H54 (cell line): ENCODE measurements around the gene TDP1.

ENCODE experiments used
- DNase-seq: peaks from one replicate; pipeline ENCODE4 v3.0.0; 2011; ENCODE audit warnings: low spot score, mixed read lengths; ENCODE audit not compliant: insufficient read length
- FAIRE-seq: peaks from 3 replicates; lab custom pipeline; 2011; peaks lifted over from hg19 to GRCh38; lab: Jason Lieb, UNC
- POLR2A ChIP-seq: IDR thresholded peaks from 2 replicates; pipeline ENCODE4 v1.6.1; 2011; ENCODE audit warnings: low read depth, mild to moderate bottlenecking, low read length

TDP1 gene

GRCh38 chr14:89922031-89922907 lies 33.5 kb upstream of the TDP1 start:
- no peak for TF ChIP-seq POLR2A
- peak; percentile 11 for DNase-seq
- peak; percentile 90 for FAIRE-seq

- no peak for TF ChIP-seq POLR2A
- DNase-seq (no peak), FAIRE-seq (no peak)
Measured at GRCh38 chr14:89924268-89924667, 31.5 kb upstream of the TDP1 start.

- no peak for TF ChIP-seq POLR2A
- FAIRE-seq = no peak
- DNase-seq = no peak
Measured at GRCh38 chr14:89926694-89927093, 29.0 kb upstream of the TDP1 start.

GRCh38 chr14:89927186-89927865 lies 28.4 kb upstream of the TDP1 start:
- DNase-seq (no peak), FAIRE-seq (no peak)
- no peak for TF ChIP-seq POLR2A

- no peak for DNase-seq
- TF ChIP-seq POLR2A = no peak
- FAIRE-seq = no peak
Measured at GRCh38 chr14:89933002-89933401, 22.7 kb upstream of the TDP1 start.

GRCh38 chr14:89936654-89937185 lies 19.0 kb upstream of the TDP1 start:
- no peak for DNase-seq
- peak; percentile 84 for FAIRE-seq
- no peak for TF ChIP-seq POLR2A

- FAIRE-seq (no peak), DNase-seq (no peak)
- no peak for TF ChIP-seq POLR2A
Measured at GRCh38 chr14:89941830-89942377, 13.8 kb upstream of the TDP1 start.

GRCh38 chr14:89947344-89947743 lies 8.4 kb upstream of the TDP1 start:
- DNase-seq = no peak
- no peak for TF ChIP-seq POLR2A
- FAIRE-seq = peak; percentile 88

- no peak for TF ChIP-seq POLR2A
- FAIRE-seq = no peak
- no peak for DNase-seq
Measured at GRCh38 chr14:89952576-89952975, 3.2 kb upstream of the TDP1 start.

- DNase-seq = no peak
- FAIRE-seq = no peak
- TF ChIP-seq POLR2A = no peak
Measured at GRCh38 chr14:89953602-89954001, 2.1 kb upstream of the TDP1 start.

GRCh38 chr14:89954070-89955021 lies 1.4 kb upstream of the TDP1 start, which contains the start of gene EFCAB11:
Gene EFCAB11, minus strand, starts transcription at chr14:89954730. Its CDS starts 70 bp downstream, at chr14:89954660.
- FAIRE-seq (peak; percentile 96), DNase-seq (peak; percentile 94)
- peak; percentile 89; the same call in 1 of the 2 replicates for TF ChIP-seq POLR2A

- DNase-seq = peak; percentile 28
- FAIRE-seq = no peak
- no peak for TF ChIP-seq POLR2A
Measured at GRCh38 chr14:89955022-89955744, 544 bp upstream of the TDP1 start.
